ENCODE results near the gene FCRL1. TPM values are rescaled to one million over a fixed set of nuclear protein-coding genes. Genes with fewer than 3 reads are reported as not detected.

Gene FCRL1
- total RNA-seq, 1 donor from 2014 or later: not detected

GRCh38 chr1:157829210-157829609 lies 9.3 kb upstream of the FCRL1 start:
- H3K27ac ChIP-seq (replicated peaks): no peak overlapping the region
- H3K27me3 ChIP-seq (ENCODE audit: low read depth): no peaks in the 10 kb centered on the region

GRCh38 chr1:157820299-157820698 lies 379 bp upstream of the FCRL1 start:
- no peaks in the 10 kb centered on the region for H3K27me3 ChIP-seq (ENCODE audit: low read depth)
- H3K27ac ChIP-seq (replicated peaks): no peak overlapping the region
- H3K4me1 ChIP-seq: no peaks in the 10 kb centered on the region
- H3K4me3 ChIP-seq: no peak overlapping the region
- no peaks in the 10 kb centered on the region for H3K36me3 ChIP-seq
- intact Hi-C loops (cut with micrococcal nuclease): no loop called here
- no peaks in the 10 kb centered on the region for H3K9me3 ChIP-seq (replicated peaks)
- TF ChIP-seq CTCF (IDR thresholded peaks at IDR 0.05; ENCODE audit: borderline replicate concordance): no peak
- no peak for DNase-seq

More at GRCh38 chr1:157829210-157829609, 9.3 kb upstream of the FCRL1 start:
- no peaks in the 10 kb centered on the region for H3K4me1 ChIP-seq
- no peak for TF ChIP-seq CTCF (IDR thresholded peaks at IDR 0.05; ENCODE audit: borderline replicate concordance)
- no peaks in the 10 kb centered on the region for H3K36me3 ChIP-seq
- no peaks in the 10 kb centered on the region for H3K9me3 ChIP-seq (replicated peaks)
- H3K4me3 ChIP-seq: no peak overlapping the region
- intact Hi-C loops (cut with micrococcal nuclease): no loop called here
- no peak for DNase-seq

GRCh38 chr1:157819215-157819614 lies 705 bp downstream of the FCRL1 start:
- no peaks in the 10 kb centered on the region for H3K36me3 ChIP-seq
- no peak overlapping the region for H3K4me3 ChIP-seq
- H3K9me3 ChIP-seq (replicated peaks): peaks cover 6% of the 10 kb centered on the region
- no peaks in the 10 kb centered on the region for H3K27me3 ChIP-seq (ENCODE audit: low read depth)
- no peak for TF ChIP-seq CTCF (IDR thresholded peaks at IDR 0.05; ENCODE audit: borderline replicate concordance)
- no peaks in the 10 kb centered on the region for H3K4me1 ChIP-seq
- intact Hi-C loops (cut with micrococcal nuclease): no loop called here
- no peak for DNase-seq
- no peak overlapping the region for H3K27ac ChIP-seq (replicated peaks)

- Histone ChIP-seq H3K36me3 (no peaks in the 10 kb centered on the region), H3K4me1 (no peaks in the 10 kb centered on the region), H3K27me3 (ENCODE audit: low read depth) (peaks cover 6% of the 10 kb centered on the region), H3K9me3 (replicated peaks) (peaks cover 30% of the 10 kb centered on the region), H3K4me3 (no peak overlapping the region), H3K27ac (replicated peaks) (no peak overlapping the region)
- no peak for DNase-seq
- intact Hi-C loops (cut with micrococcal nuclease): no loop called here
- no peak for TF ChIP-seq CTCF (IDR thresholded peaks at IDR 0.05; ENCODE audit: borderline replicate concordance)
Measured at GRCh38 chr1:157813269-157813668, 6.7 kb downstream of the FCRL1 start.

GRCh38 chr1:157806431-157807149 lies 13.3 kb downstream of the FCRL1 start:
- Histone ChIP-seq H3K4me3 (no peak overlapping the region), H3K4me1 (no peaks in the 10 kb centered on the region), H3K27ac (replicated peaks) (no peak overlapping the region), H3K27me3 (ENCODE audit: low read depth) (peaks cover 6% of the 10 kb centered on the region), H3K9me3 (replicated peaks) (peaks cover 3% of the 10 kb centered on the region), H3K36me3 (no peaks in the 10 kb centered on the region)
- DNase-seq: no peak
- intact Hi-C loops (cut with micrococcal nuclease): no loop called here
- TF ChIP-seq CTCF (IDR thresholded peaks at IDR 0.05; ENCODE audit: borderline replicate concordance): no peak

Measured in left ventricle myocardium inferior (tissue), 1 donor.